K562 (cell line): ENCODE results near the gene ATP5PO. TPM values are rescaled to one million over a fixed set of nuclear protein-coding genes. Genes with fewer than 3 reads are reported as not detected.

Experiments used
- ATF6 ChIP-seq: sonication (generic); formaldehyde crosslinking; IDR thresholded peaks from 2 replicates; pipeline ENCODE4 v1.4.0; 2020; ENCODE audit warnings: mild to moderate bottlenecking, missing genetic modification reagents
- FOXA3 ChIP-seq, 2 experiments: fragments of 450-650 bp in 1 of 2; sonication (generic) in 1 of 2; formaldehyde crosslinking; IDR thresholded peaks in 1 of 2; conservative IDR thresholded peaks in 1 of 2; 2 replicates each; pipeline versions ENCODE4 v1.4.0 to v1.8.0; 2020 to 2022; ENCODE audit warnings: mild to moderate bottlenecking in 2 of 2, missing genetic modification reagents in 1 of 2
- HDAC3 ChIP-seq: fragments of 450-650 bp; IDR thresholded peaks from 2 replicates; pipeline ENCODE4 v1.6.1; 2018; ENCODE audit warnings: borderline replicate concordance, mild to moderate bottlenecking, moderate library complexity; ENCODE audit not compliant: partially characterized antibody
- HDAC8 ChIP-seq: fragments of 450-650 bp; IDR thresholded peaks from 2 replicates; pipeline ENCODE4 v1.6.1; 2016; ENCODE audit warnings: mild to moderate bottlenecking, missing genetic modification characterization, moderate library complexity, missing compliant biosample characterization
- JUND ChIP-seq, 2 experiments: IDR thresholded peaks; 2 replicates in 1 of 2; 3 replicates in 1 of 2; pipeline ENCODE4 v1.6.1; 2011; ENCODE audit warnings: borderline replicate concordance in 2 of 2, low read depth in 2 of 2, low read length in 2 of 2, improper control_type of control experiment in 1 of 2, missing biosample characterization in 1 of 2, missing genetic modification characterization in 1 of 2, missing genetic modification reagents in 1 of 2
- NKRF ChIP-seq: fragments of 450-650 bp; IDR thresholded peaks from 2 replicates; pipeline ENCODE4 v1.6.1; 2016; ENCODE audit warnings: borderline replicate concordance
- PHB2 ChIP-seq: fragments of 450-650 bp; IDR thresholded peaks from 2 replicates; pipeline ENCODE4 v1.6.1; 2017; ENCODE audit warnings: low read depth
- POLR2H ChIP-seq: IDR thresholded peaks from 2 replicates; pipeline ENCODE4 v1.6.1; 2016; ENCODE audit warnings: missing genetic modification characterization, low read depth, mild to moderate bottlenecking, control low read depth, missing compliant biosample characterization, moderate library complexity
- ZBTB26 ChIP-seq: fragments of 450-650 bp; formaldehyde crosslinking; IDR thresholded peaks from 2 replicates; pipeline ENCODE4 v1.4.0; 2022; ENCODE audit warnings: missing genetic modification characterization
- ZNF143 ChIP-seq: sonication (generic); formaldehyde crosslinking; IDR thresholded peaks from 2 replicates; pipeline ENCODE4 v1.9.0; 2022; ENCODE audit warnings: mild to moderate bottlenecking, missing genetic modification reagents
- ZNF165 ChIP-seq: fragments of 250-450 bp; sonication (Bioruptor Pico); IDR thresholded peaks from 2 replicates; pipeline ENCODE4 v1.4.0; 2020; ENCODE audit warnings: borderline replicate concordance
- ZNF197 ChIP-seq: fragments of 200-800 bp; sonication (Bioruptor generic); IDR thresholded peaks from 2 replicates; pipeline ENCODE4 v1.6.1; 2016; ENCODE audit warnings: low read depth, missing genetic modification characterization, missing compliant biosample characterization
- ZNF263 ChIP-seq: sonication (generic); formaldehyde crosslinking; IDR thresholded peaks from 2 replicates; pipeline ENCODE4 v1.8.0; 2022; ENCODE audit warnings: mild to moderate bottlenecking, missing genetic modification reagents, borderline replicate concordance
- ZNF277 ChIP-seq: fragments of 250-450 bp; sonication (Bioruptor Pico); IDR thresholded peaks from 2 replicates; pipeline ENCODE4 v1.8.0; 2022; ENCODE audit warnings: inconsistent platforms, mild to moderate bottlenecking, moderate library complexity, borderline replicate concordance
- ZNF324 ChIP-seq: fragments of 250-450 bp; sonication (Bioruptor Pico); IDR thresholded peaks from 2 replicates; pipeline ENCODE4 v1.4.0; 2020; ENCODE audit warnings: mild to moderate bottlenecking
- ZNF639 ChIP-seq, 2 experiments: fragments of 200-800 bp in 1 of 2; sonication (Bioruptor generic) in 1 of 2; sonication (generic) in 1 of 2; formaldehyde crosslinking in 1 of 2; IDR thresholded peaks in 1 of 2; conservative IDR thresholded peaks in 1 of 2; 2 replicates each; pipeline versions ENCODE4 v1.5.0 to v1.6.1; 2016 to 2020; ENCODE audit warnings: missing compliant biosample characterization in 1 of 2, missing genetic modification characterization in 1 of 2, missing genetic modification reagents in 1 of 2
- polyA plus RNA-seq, 8 experiments: library from polyadenylated mRNA; depleted of rRNA in 4 of 8; stranded (reverse) in 5 of 8; unstranded in 3 of 8; fragments of >200 nt; fragmentation: Nextera tagmentation in 2 of 8; fragmentation: Illumina TruSeq in 1 of 8; extraction: Ambion mirVana in 2 of 8; extraction: Trizol in 1 of 8; gene quantifications; 2 replicates each; pipeline versions ENCODE4 v1.2.1 to v1.2.3, GENCODE V29; 2011 to 2014; ENCODE audit warnings: inconsistent platforms in 1 of 8, missing spikeins in 1 of 8
- total RNA-seq, 7 experiments: library from RNA; depleted of rRNA in 6 of 7; stranded (reverse); fragments of >200 nt in 6 of 7; fragmentation: Illumina TruSeq in 2 of 7; extraction: Trizol in 2 of 7; gene quantifications; 2 replicates each; pipeline versions ENCODE4 v1.2.1 to v1.2.3, GENCODE V29; 2011 to 2021; ENCODE audit warnings: low replicate concordance in 1 of 7

The ATP5PO gene
- total and polyA plus RNA-seq, 9 of the 15 experiments (the other 6 are each of a cell fraction or from before 2014, with no cell fraction given) = 367 to 2,722 (median 808) TPM

GRCh38 chr21:33915368-33916199 lies at the start of gene ATP5PO (continued):
- peak; percentile 99 for TF ChIP-seq ZNF143 (CRISPR knock-in tag)
- peak; percentile 40; the same call in 1 of the 2 replicates for TF ChIP-seq ZNF263 (CRISPR knock-in tag)
- 0 out of 2 replicates have a peak, but pooled peaks have one; percentile 7 for TF ChIP-seq ZNF324
- TF ChIP-seq HDAC3 = no peak
- TF ChIP-seq PHB2 = no peak
- 0 out of 2 replicates have a peak, but pooled peaks have one; percentile 75 for TF ChIP-seq ZNF197 (CRISPR knock-in tag)
- TF ChIP-seq ATF6 (CRISPR knock-in tag) = 0 out of 2 replicates have a peak, but pooled peaks have one; percentile 54
- TF ChIP-seq ZNF277 (CRISPR knock-in tag) = no peak
- 0 out of 2 replicates have a peak, but pooled peaks have one; percentile 19 for TF ChIP-seq ZNF165 (CRISPR knock-in tag)
- peak; percentile 60 for TF ChIP-seq NKRF
- TF ChIP-seq FOXA3 (CRISPR knock-in tag; conservative IDR thresholded peaks at IDR 0.05 in 1 of 2, IDR thresholded peaks at IDR 0.05 in 1 of 2) = peak in 1 of 2 experiments; percentile 63; a peak in 1 of 4 replicates
- TF ChIP-seq JUND (IDR thresholded peaks at IDR 0.05; ENCODE audit: borderline replicate concordance, low read depth, low read length) = peak; percentile 54
- peak; percentile 49; the same call in 1 of the 3 replicates for TF ChIP-seq JUND (tag; IDR thresholded peaks at IDR 0.05; ENCODE audit: borderline replicate concordance, low read depth, low read length)
- TF ChIP-seq HDAC8 (tag) = no peak
- peak; percentile 86 for TF ChIP-seq POLR2H
- TF ChIP-seq ZBTB26 = 0 out of 2 replicates have a peak, but pooled peaks have one; percentile 12
- TF ChIP-seq ZNF639 (CRISPR knock-in tag; conservative IDR thresholded peaks at IDR 0.05 in 1 of 2, IDR thresholded peaks at IDR 0.05 in 1 of 2) = 0 out of 4 replicates have a peak, but pooled peaks of 1 of the 2 experiments have one; percentile 38
